Medulla oblongata (tissue), 1 donor: ENCODE measurements around the gene HNRNPA2B1.

Experiments
- DNase-seq: peaks from one replicate; pipeline ENCODE4 v3.0.0-alpha.2; 2015; ENCODE audit errors: extremely low spot score

Gene HNRNPA2B1

GRCh38 chr7:26200444-26201246 is at the start of gene HNRNPA2B1:
HNRNPA2B1 (minus strand) TSS chr7:26200746; CDS start chr7:26200577, 169 bp downstream.
- DNase-seq, result peak; percentile 100

DNA sequence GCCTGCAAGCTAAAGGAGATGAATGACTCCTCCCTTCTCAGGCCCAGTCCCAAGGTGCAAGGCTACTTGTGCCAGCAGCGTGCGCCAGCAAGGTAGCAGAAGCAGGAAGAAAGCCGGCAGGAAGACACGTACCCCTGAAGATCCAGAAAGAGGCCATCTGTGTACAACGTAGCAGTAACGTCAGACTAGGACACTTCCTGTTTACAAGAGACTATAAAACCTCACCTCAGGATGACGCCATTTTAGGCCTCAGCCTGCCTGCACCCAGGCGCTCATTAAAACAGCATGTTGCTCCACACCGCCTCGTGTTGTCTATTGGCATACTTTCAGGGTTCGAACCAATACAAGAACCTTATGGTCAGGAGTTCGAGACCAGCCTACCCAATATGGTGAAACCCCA is 49.7 kb upstream of the HNRNPA2B1 start:
- no peak for DNase-seq

DNA sequence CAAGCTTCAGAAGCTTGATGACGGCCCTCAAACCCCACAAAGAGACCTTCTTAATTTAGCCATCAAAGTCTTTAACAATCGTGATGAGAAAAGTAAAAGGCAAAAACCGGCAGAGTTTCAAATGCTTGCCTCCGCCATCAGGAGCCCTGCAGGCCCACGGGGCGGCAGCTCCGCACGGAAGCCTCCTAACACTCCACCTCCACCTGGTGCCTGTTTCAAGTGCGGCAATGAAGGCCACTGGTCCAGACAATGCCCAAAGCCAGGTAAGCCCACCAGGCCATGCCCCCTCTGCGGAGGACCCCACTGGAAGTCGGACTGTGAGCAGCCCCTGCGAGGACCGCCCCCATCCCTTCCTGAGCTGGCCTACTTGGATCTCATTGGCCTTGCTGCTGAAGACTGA is 44.6 kb upstream of the HNRNPA2B1 start:
- DNase-seq, result no peak

DNA sequence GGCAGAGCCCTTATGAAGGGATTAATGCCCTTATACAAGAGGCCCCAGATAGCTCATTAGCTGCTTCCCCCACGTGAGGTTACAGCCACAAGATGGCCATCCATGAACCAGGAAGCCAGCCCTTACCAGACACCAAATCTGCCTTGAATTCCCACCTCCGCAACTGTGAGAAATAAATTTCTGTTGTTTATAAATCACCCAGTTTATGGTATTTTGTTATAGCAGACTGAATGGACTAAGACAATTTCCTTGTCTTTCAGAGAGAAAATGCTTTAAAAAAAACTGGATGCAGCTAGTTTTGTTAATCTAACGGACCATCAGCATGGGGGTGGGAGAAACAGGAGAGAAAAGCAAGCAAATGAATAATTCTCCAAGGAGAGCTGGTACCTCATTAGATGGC is 37.5 kb upstream of the HNRNPA2B1 start:
- DNase-seq, result no peak

DNA sequence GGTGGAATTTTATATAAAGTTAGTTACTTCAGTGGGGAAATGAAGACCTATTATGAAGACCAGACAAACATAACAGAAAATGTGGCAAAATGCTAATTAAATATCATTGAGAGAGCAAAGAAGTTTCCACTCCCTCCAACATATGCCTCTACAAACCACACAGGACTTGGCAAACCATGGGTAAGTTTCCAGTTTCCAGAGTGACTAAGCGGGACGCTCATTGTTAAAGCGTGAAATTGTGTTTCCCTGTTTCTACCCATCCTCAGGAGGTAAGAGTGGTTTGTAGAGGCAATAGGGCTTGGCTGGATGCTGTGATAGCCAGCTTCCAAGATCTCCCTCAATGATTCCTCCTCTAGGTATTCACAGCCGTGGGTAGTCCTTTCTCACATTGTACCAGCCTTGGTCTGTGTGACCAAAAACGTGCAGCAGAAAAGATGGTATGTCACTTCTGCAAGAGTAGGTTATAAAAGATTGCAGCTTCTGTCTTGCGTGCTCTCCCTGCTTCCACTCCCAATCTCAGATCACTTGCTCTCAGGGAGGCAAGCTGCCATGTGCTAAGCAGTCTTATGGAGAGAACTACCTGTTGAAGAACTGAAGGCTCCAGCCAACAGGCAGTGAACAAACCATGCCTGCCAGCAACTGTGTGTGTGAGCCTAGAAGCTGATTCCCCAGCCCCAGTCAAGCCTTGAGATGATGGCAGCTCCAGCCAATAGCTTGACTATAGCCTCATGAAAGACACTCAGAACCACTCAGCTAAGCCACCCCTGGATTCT is 36.7 kb upstream of the HNRNPA2B1 start:
- DNase-seq, result no peak

GRCh38 chr7:26233902-26234511 is 33.5 kb upstream of the HNRNPA2B1 start:
- DNase-seq, result no peak

- no peak for DNase-seq
Measured at GRCh38 chr7:26227987-26228386, 27.4 kb upstream of the HNRNPA2B1 start.

GRCh38 chr7:26224359-26224758 is 23.8 kb upstream of the HNRNPA2B1 start:
- no peak for DNase-seq

- DNase-seq, result no peak
Measured at GRCh38 chr7:26216049-26216448, 15.5 kb upstream of the HNRNPA2B1 start.

DNA sequence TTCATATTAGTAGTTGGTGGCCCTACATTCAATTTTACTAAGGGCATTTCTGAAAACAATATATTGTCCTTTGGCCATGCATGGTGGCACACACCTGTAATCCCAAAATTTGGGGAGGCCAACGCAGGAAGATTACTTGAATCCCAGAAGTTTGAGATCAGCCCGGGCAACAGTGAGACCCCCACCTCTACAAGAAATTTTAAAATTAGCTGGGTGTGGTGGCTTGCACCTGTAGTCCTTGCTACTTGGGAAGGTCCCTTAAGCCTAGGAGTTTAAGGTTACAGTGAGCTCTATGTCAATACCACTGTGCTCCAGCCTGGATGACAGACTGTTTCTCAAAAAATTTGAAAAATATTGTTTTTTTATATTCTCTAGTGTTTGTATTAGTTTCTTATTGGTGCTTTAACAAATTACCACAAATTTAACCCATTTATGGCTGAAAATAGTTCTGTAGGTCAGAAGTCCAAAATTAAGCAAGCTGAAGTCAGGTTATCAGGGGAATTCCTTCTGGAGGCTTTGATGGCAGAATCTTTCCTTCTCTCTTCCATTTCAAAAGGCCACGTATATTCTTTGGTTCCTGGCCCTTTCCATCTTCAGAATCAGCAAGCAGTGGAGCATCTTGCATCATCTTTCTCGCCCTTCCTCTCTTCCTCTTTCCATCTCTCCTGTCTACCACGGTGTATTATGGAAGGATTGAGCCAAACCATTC is 13.4 kb upstream of the HNRNPA2B1 start:
- DNase-seq, result no peak

- DNase-seq, result no peak
Measured at GRCh38 chr7:26212921-26213718, 12.6 kb upstream of the HNRNPA2B1 start.

- no peak for DNase-seq
Measured at GRCh38 chr7:26208040-26208439, 7.5 kb upstream of the HNRNPA2B1 start.

DNA sequence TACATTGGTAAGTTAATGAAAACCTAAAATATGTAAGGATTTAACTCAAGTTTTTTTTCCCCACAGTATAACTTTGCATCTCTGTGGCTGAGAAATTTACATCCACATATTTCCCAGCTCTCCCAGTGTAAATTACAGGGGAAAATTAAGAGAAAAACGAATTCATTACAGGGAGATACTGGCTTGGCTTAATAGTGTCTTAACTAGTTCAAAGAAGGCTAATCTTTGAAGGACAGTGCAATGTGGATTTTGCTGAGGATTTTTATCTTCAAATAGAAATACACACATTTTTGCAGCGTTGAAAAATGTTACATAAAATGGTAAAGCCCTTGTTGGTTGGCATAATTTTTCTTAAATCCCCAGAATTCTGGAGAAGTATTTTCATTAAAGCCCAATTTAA is 2.5 kb upstream of the HNRNPA2B1 start:
- no peak for DNase-seq

DNA sequence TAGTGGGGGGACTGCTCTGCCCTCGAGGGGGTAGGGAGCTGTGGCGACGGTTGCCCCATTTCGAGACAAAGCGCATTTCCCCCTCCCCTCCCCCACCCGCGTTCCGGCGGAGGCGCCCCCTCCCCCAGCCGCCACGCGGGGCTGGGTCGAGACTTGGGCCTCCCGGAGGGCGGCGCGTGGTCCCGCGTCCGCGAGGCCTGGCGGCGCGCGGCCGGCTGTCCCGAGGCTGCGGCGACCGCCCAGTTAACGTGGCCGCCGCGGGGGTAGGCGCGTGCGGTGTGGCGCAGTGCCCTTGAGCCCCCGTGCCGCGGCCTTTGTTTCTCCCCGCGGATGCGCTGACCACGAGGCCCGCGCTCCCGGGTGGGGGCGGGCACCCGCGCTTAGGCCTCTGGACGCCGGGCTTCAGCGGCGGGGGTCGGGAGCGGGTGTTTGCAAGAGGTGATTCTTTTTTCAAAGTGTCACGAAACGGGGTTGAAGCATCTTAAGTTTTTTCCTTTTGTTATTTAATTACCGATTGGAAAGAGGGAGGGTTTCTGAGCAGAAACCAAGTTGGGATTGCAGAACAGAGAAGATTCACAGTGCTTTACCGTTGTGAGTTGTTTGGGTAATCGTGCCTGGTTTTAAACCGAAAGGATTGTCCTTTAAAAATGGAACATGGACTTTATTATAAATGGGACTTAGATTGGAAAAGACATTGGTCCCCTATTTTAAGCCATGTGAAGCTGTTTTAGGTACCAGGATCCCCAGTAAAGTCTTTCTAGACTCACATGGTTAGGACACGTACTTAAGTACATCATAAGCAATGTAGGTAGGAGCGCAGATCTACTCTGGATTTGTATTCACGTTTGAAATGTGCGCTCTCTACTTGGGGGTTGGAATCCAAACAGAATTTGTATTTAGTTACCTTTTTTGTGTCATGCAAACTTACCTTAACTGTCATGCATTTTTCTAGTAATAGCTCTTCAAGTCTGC is 1.8 kb upstream of the HNRNPA2B1 start:
- DNase-seq, result peak; percentile 76

GRCh38 chr7:26201247-26202018 is 887 bp upstream of the HNRNPA2B1 start, which contains the start of gene CBX3:
CBX3 (plus strand) TSS chr7:26201745; CDS start chr7:26202999, 1,254 bp downstream.
- DNase-seq, result peak; percentile 88

DNA sequence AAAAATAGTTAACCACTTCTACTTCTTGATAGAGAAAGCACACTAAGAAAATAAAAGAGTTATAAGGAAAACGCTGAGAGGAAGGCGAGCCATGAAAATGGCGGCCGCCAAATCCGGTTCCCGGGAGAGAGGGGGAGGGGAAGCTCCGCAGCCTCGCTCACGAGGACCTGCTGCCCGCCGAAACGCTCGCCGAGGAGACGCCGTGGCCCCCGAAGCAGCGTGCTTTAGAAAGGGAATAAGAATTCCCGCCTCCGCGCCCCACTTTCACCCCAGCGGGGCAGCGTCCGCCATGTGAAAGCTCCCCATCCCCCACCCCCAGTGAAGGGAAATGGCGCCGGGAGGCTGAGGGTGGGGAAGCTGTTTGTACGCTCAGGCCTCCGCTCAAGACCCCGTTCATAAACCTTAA is 505 bp downstream of the HNRNPA2B1 start:
- peak; percentile 77 for DNase-seq

GRCh38 chr7:26199301-26200037 is 1.1 kb downstream of the HNRNPA2B1 start:
- peak; percentile 85 for DNase-seq

GRCh38 chr7:26198781-26199169 is 1.8 kb downstream of the HNRNPA2B1 start:
- peak; percentile 26 for DNase-seq
